Measurements from ENCODE around the gene LRRC3. TPM values are rescaled to one million over a fixed set of nuclear protein-coding genes. Genes with fewer than 3 reads are reported as not detected.

Gene LRRC3
- total RNA-seq, 2 experiments from 2014 or later: not detected

- DNase-seq (ENCODE audit: low spot score): no peak
- POLR2A ChIA-PET: no interaction called here
- Histone ChIP-seq H3K36me3 (ENCODE audit: insufficient read depth, low read length) (no peaks in the 10 kb centered on the region), H3K4me1 (ENCODE audit: insufficient read depth, low read length, poor library complexity, severe bottlenecking) (no peaks in the 10 kb centered on the region), H3K27ac (ENCODE audit: low read depth, low read length, poor library complexity, severe bottlenecking) (no peak overlapping the region), H3K79me2 (ENCODE audit: insufficient read depth, low read depth, low read length) (no peaks in the 10 kb centered on the region), H4K20me1 (ENCODE audit: insufficient read depth, low read length) (no peaks in the 10 kb centered on the region), H3K9me2 (ENCODE audit: insufficient read depth, low read length) (no peaks in the 10 kb centered on the region), H3K4me2 (ENCODE audit: low read length) (no peak overlapping the region), H2AFZ (ENCODE audit: low read length) (no peak overlapping the region), H3K4me3 (ENCODE audit: low read depth, low read length, poor library complexity, severe bottlenecking) (no peak overlapping the region), H3K9me3 (ENCODE audit: low read length) (no peaks in the 10 kb centered on the region)
- TF ChIP-seq EZH2phosphoT487 (IDR thresholded peaks at IDR 0.05; ENCODE audit: borderline replicate concordance, low read depth, low read length): no peak
- TF ChIP-seq CTCF (conservative IDR thresholded peaks at IDR 0.05; ENCODE audit: low read length): no peak
- no TSS peak for BruUV-seq (replicated peaks)
- intact Hi-C loops (cut with micrococcal nuclease; ENCODE audit: unreplicated experiment): no loop called here
- CTCF ChIA-PET (ENCODE audit: unreplicated experiment): no interaction called here
Observed at GRCh38 chr21:44484498-44485253, 29.4 kb downstream of the LRRC3 start.

- H3K27ac ChIP-seq (ENCODE audit: low read depth, low read length, poor library complexity, severe bottlenecking): no peak overlapping the region
- no peak overlapping the region for H3K4me2 ChIP-seq (ENCODE audit: low read length)
- intact Hi-C loops (cut with micrococcal nuclease; ENCODE audit: unreplicated experiment): no loop called here
- H4K20me1 ChIP-seq (ENCODE audit: insufficient read depth, low read length): no peaks in the 10 kb centered on the region
- no peaks in the 10 kb centered on the region for H3K4me1 ChIP-seq (ENCODE audit: insufficient read depth, low read length, poor library complexity, severe bottlenecking)
- no peaks in the 10 kb centered on the region for H3K9me2 ChIP-seq (ENCODE audit: insufficient read depth, low read length)
- no peak overlapping the region for H2AFZ ChIP-seq (ENCODE audit: low read length)
- BruUV-seq (replicated peaks): no TSS peak
- ChIA-PET POLR2A (no interaction called here), CTCF (ENCODE audit: unreplicated experiment) (no interaction called here)
- no peak for TF ChIP-seq CTCF (conservative IDR thresholded peaks at IDR 0.05; ENCODE audit: low read length)
- no peak for TF ChIP-seq EZH2phosphoT487 (IDR thresholded peaks at IDR 0.05; ENCODE audit: borderline replicate concordance, low read depth, low read length)
- H3K36me3 ChIP-seq (ENCODE audit: insufficient read depth, low read length): no peaks in the 10 kb centered on the region
- H3K4me3 ChIP-seq (ENCODE audit: low read depth, low read length, poor library complexity, severe bottlenecking): no peak overlapping the region
- no peaks in the 10 kb centered on the region for H3K9me3 ChIP-seq (ENCODE audit: low read length)
- H3K79me2 ChIP-seq (ENCODE audit: insufficient read depth, low read depth, low read length): no peaks in the 10 kb centered on the region
- DNase-seq (ENCODE audit: low spot score): no peak
Observed at GRCh38 chr21:44485254-44485793, 30.0 kb downstream of the LRRC3 start.

- no peak for TF ChIP-seq EZH2phosphoT487 (IDR thresholded peaks at IDR 0.05; ENCODE audit: borderline replicate concordance, low read depth, low read length)
- no peak for TF ChIP-seq CTCF (conservative IDR thresholded peaks at IDR 0.05; ENCODE audit: low read length)
- ChIA-PET CTCF (ENCODE audit: unreplicated experiment) (no interaction called here), POLR2A (no interaction called here)
- Histone ChIP-seq H3K9me3 (ENCODE audit: low read length) (no peaks in the 10 kb centered on the region), H3K9me2 (ENCODE audit: insufficient read depth, low read length) (no peaks in the 10 kb centered on the region), H3K4me1 (ENCODE audit: insufficient read depth, low read length, poor library complexity, severe bottlenecking) (no peaks in the 10 kb centered on the region), H4K20me1 (ENCODE audit: insufficient read depth, low read length) (no peaks in the 10 kb centered on the region), H3K4me2 (ENCODE audit: low read length) (no peak overlapping the region), H3K36me3 (ENCODE audit: insufficient read depth, low read length) (no peaks in the 10 kb centered on the region), H3K27ac (ENCODE audit: low read depth, low read length, poor library complexity, severe bottlenecking) (no peak overlapping the region), H3K4me3 (ENCODE audit: low read depth, low read length, poor library complexity, severe bottlenecking) (no peak overlapping the region), H3K79me2 (ENCODE audit: insufficient read depth, low read depth, low read length) (no peaks in the 10 kb centered on the region), H2AFZ (ENCODE audit: low read length) (no peak overlapping the region)
- no TSS peak for BruUV-seq (replicated peaks)
- intact Hi-C loops (cut with micrococcal nuclease; ENCODE audit: unreplicated experiment): no loop called here
- no peak for DNase-seq (ENCODE audit: low spot score)
Observed at GRCh38 chr21:44485796-44486195, 30.5 kb downstream of the LRRC3 start.
